VCaP (cell line): Measurements from ENCODE around the gene HLA-DRA.
"Not testable (repeated sequence)": the region's sequence is repeated elsewhere in the genome, so short reads cannot be mapped to it uniquely, and the experiment has no call there.

ENCODE experiments used
- H3K27ac ChIP-seq: fragments of 450-650 bp; 2 replicates; pipeline ENCODE4 v1.5.1; 2017
- CTCF ChIP-seq: fragments of 450-650 bp; conservative IDR thresholded peaks from 2 replicates; pipeline ENCODE4 v1.5.1; 2017; ENCODE audit warnings: mild to moderate bottlenecking, moderate library complexity

HLA-DRA gene

DNA sequence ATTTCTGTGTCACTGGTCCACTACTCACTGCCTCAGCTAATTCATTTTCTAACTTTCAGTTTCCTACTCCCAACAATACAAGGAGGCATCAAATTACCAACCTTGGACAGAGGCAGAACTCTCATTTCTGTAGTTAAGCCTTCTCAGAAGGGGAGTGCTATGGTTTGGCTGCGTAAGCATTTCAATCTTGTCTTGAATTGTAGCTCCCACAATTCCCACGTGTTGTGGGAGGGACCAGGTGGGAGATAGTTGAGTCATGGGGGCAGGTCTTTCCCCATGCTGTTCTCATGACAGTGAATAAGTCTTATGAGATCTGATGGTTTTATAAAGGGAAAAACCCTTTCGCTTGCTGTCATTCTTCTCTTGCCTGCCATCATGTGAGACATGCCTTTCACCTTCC is 22.9 kb downstream of the HLA-DRA start:
- no peak overlapping the region for H3K27ac ChIP-seq
- TF ChIP-seq CTCF = no peak

DNA sequence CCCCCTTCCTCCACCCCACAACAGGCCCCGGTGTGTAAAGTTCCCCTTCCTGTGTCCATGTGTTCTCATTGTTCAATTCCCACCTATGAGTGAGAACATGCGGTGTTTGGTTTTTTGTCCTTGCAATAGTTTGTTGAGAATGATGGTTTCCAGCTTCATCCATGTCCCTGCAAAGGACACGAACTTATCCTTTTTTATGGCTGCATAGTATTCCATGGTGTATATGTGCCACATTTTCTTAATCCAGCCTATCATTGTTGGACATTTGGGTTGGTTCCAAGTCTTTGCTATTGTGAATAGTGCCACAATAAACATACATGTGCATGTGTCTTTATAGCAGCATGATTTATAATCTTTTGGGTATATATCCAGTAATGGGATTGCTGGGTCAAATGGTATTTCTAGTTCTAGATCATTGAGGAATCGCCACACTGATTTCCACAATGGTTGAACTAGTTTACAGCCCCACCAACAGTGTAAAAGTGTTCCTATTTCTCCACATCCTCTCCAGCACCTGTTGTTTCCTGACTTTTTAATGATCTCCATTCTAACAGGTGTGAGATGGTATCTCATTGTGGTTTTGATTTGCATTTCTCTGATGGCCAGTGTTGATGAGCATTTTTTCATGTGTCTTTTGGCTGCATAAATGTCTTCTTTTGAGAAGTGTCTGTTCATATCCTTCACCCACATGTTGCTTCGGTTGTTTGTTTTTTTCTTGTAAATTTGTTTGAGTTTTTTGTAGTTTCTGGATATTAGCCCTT is 28.2 kb downstream of the HLA-DRA start:
- not testable (repeated sequence) for H3K27ac ChIP-seq

GRCh38 chr6:32472781-32473375 is 33.2 kb downstream of the HLA-DRA start:
- no peak overlapping the region for H3K27ac ChIP-seq
- no peak for TF ChIP-seq CTCF

- H3K27ac ChIP-seq = not testable (repeated sequence)
These were observed 34.0 kb downstream of the HLA-DRA start for GRCh38 chr6:32473376-32474348.

GRCh38 chr6:32475392-32476206 is 35.9 kb downstream of the HLA-DRA start:
- no peak for TF ChIP-seq CTCF

GRCh38 chr6:32483968-32484613 is 44.4 kb downstream of the HLA-DRA start:
- no peak for TF ChIP-seq CTCF
- H3K27ac ChIP-seq = no peak overlapping the region

More at GRCh38 chr6:32475392-32476206, 35.9 kb downstream of the HLA-DRA start:
- no peak overlapping the region for H3K27ac ChIP-seq

DNA sequence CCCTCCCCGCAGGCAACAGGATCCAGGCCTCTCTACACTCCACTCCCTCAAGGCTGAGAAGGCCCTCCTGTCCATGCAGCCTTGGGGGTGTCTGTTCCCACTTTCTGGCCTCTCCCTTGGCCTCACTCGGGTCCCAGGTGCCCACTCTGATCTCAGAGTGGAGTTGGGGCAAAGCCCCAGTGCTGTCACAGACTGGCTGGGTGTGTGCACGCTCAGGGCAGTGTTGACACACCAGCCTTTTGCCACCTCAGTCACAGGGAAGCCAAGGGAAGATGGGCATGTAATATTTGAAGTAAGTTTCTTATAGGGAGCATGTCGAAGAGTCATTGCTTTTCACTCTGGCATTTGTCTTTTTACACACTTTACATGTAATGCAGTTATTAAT is 44.9 kb downstream of the HLA-DRA start:
- H3K27ac ChIP-seq = no peak overlapping the region
- TF ChIP-seq CTCF = no peak
